Measurements from ENCODE around the gene S100A8. TPM values are rescaled to one million over a fixed set of nuclear protein-coding genes. Genes with fewer than 3 reads are reported as not detected.

The S100A8 gene
- total RNA-seq, 1 donor from 2014 or later, result not detected

- Histone ChIP-seq H3K36me3 (no peaks in the 10 kb centered on the region), H3K79me2 (ENCODE audit: low read depth) (no peaks in the 10 kb centered on the region), H3F3A (ENCODE audit: low read depth) (no peaks in the 10 kb centered on the region), H3K9me3 (ENCODE audit: low read depth) (no peaks in the 10 kb centered on the region), H3K4me2 (no peak overlapping the region), H3K27ac (no peak overlapping the region), H4K20me1 (ENCODE audit: low read depth) (no peaks in the 10 kb centered on the region), H3K4me3 (no peak overlapping the region), H2AFZ (replicated peaks) (no peak overlapping the region), H3K4me1 (no peaks in the 10 kb centered on the region), H3K9ac (no peak overlapping the region), H3K27me3 (no peaks in the 10 kb centered on the region)
- no peak overlapping the region for H3K4me3 Mint-ChIP-seq
- no peak for TF ChIP-seq CTCF (IDR thresholded peaks at IDR 0.05)
- no peak for TF ChIP-seq EZH2phosphoT487 (IDR thresholded peaks at IDR 0.05)
- TF ChIP-seq EZH2 (IDR thresholded peaks at IDR 0.05), result no peak
- H3K9me3 Mint-ChIP-seq, result no peaks in the 10 kb centered on the region
- peaks cover 4% of the 10 kb centered on the region for H3K27me3 Mint-ChIP-seq (ENCODE audit: insufficient read depth, low read depth)
- no peak for DNase-seq (ENCODE audit: low spot score)
- H3K27ac Mint-ChIP-seq, result no peak overlapping the region
- H3K4me1 Mint-ChIP-seq, result no peaks in the 10 kb centered on the region
- H3K36me3 Mint-ChIP-seq, result no peaks in the 10 kb centered on the region
Observed at GRCh38 chr1:153431928-153432327, 41.1 kb upstream of the S100A8 start.

GRCh38 chr1:153431427-153431826 lies 40.6 kb upstream of the S100A8 start:
- no peak overlapping the region for H3K27ac ChIP-seq
- Mint-ChIP-seq H3K4me1 (no peaks in the 10 kb centered on the region), H3K9me3 (no peaks in the 10 kb centered on the region), H3K36me3 (no peaks in the 10 kb centered on the region), H3K27ac (no peak overlapping the region), H3K4me3 (no peak overlapping the region), H3K27me3 (ENCODE audit: insufficient read depth, low read depth) (peaks cover 4% of the 10 kb centered on the region)
- no peaks in the 10 kb centered on the region for H3K4me1 ChIP-seq
- no peak overlapping the region for H3K4me2 ChIP-seq
- H2AFZ ChIP-seq (replicated peaks), result no peak overlapping the region
- no peak overlapping the region for H3K4me3 ChIP-seq
- TF ChIP-seq EZH2phosphoT487 (IDR thresholded peaks at IDR 0.05) (no peak), CTCF (IDR thresholded peaks at IDR 0.05) (no peak), EZH2 (IDR thresholded peaks at IDR 0.05) (no peak)
- H3K9me3 ChIP-seq (ENCODE audit: low read depth), result no peaks in the 10 kb centered on the region
- no peak for DNase-seq (ENCODE audit: low spot score)
- H3F3A ChIP-seq (ENCODE audit: low read depth), result no peaks in the 10 kb centered on the region
- no peaks in the 10 kb centered on the region for H3K79me2 ChIP-seq (ENCODE audit: low read depth)
- H3K36me3 ChIP-seq, result no peaks in the 10 kb centered on the region
- H3K9ac ChIP-seq, result no peak overlapping the region
- H3K27me3 ChIP-seq, result no peaks in the 10 kb centered on the region
- no peaks in the 10 kb centered on the region for H4K20me1 ChIP-seq (ENCODE audit: low read depth)

GRCh38 chr1:153431002-153431401 lies 40.1 kb upstream of the S100A8 start:
- Histone ChIP-seq H3K4me1 (no peaks in the 10 kb centered on the region), H4K20me1 (ENCODE audit: low read depth) (no peaks in the 10 kb centered on the region), H3K4me3 (no peak overlapping the region), H3K27ac (no peak overlapping the region), H3K9ac (no peak overlapping the region), H3K79me2 (ENCODE audit: low read depth) (no peaks in the 10 kb centered on the region), H3K4me2 (no peak overlapping the region), H3F3A (ENCODE audit: low read depth) (no peaks in the 10 kb centered on the region), H3K36me3 (no peaks in the 10 kb centered on the region), H3K27me3 (no peaks in the 10 kb centered on the region), H3K9me3 (ENCODE audit: low read depth) (no peaks in the 10 kb centered on the region), H2AFZ (replicated peaks) (no peak overlapping the region)
- Mint-ChIP-seq H3K27me3 (ENCODE audit: insufficient read depth, low read depth) (peaks cover 5% of the 10 kb centered on the region), H3K4me3 (no peak overlapping the region), H3K4me1 (no peaks in the 10 kb centered on the region), H3K27ac (no peak overlapping the region), H3K9me3 (no peaks in the 10 kb centered on the region), H3K36me3 (no peaks in the 10 kb centered on the region)
- no peak for TF ChIP-seq EZH2phosphoT487 (IDR thresholded peaks at IDR 0.05)
- TF ChIP-seq EZH2 (IDR thresholded peaks at IDR 0.05), result no peak
- TF ChIP-seq CTCF (IDR thresholded peaks at IDR 0.05), result no peak
- DNase-seq (ENCODE audit: low spot score), result no peak
